ENCODE results near the gene KHSRP.

DNA sequence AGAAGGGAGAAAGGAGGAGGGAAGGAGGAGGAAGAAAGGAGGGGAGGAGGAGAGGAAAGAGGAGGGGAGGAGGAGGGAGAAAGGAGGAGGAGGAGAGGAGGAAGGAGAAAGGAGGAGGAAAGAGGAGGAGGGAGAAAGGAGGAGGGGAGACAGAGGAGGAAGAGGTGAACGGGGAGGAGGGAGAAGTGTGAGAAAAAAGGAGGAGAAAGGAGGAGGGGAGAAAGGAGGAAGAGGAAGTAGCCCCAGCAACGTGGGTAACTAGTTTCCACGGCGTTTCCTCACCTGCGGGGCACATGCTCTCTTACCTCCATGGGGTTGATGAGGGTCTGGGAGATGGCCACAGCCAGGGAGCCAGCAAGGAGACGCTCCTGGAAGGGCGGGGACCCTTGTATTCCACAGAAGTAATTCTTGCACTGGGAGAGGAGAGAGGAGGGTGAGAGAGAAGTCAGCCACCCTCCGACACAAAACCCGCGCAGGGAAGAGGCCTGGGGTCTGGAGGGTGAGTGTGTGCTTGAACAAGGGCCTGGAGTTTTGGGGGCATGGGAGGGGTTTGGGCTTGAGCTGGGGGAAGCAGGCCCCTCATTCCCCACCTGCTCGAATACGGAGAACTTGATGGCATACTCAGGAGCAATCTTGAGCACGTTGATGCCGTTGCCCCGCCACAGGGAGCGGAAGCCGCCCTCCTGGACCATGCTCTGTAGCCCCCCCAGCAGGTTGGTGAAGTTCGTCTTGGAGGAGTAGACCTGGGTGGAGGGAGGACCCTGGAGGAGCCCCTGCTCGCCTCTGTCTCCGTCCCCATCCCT is 5.0 kb upstream of the KHSRP start:
- TF ChIP-seq, protein P1, sequence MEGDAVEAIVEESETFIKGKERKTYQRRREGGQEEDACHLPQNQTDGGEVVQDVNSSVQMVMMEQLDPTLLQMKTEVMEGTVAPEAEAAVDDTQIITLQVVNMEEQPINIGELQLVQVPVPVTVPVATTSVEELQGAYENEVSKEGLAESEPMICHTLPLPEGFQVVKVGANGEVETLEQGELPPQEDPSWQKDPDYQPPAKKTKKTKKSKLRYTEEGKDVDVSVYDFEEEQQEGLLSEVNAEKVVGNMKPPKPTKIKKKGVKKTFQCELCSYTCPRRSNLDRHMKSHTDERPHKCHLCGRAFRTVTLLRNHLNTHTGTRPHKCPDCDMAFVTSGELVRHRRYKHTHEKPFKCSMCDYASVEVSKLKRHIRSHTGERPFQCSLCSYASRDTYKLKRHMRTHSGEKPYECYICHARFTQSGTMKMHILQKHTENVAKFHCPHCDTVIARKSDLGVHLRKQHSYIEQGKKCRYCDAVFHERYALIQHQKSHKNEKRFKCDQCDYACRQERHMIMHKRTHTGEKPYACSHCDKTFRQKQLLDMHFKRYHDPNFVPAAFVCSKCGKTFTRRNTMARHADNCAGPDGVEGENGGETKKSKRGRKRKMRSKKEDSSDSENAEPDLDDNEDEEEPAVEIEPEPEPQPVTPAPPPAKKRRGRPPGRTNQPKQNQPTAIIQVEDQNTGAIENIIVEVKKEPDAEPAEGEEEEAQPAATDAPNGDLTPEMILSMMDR (conservative IDR thresholded peaks at IDR 0.05), result no peak
- no peak for TF ChIP-seq EZH2 (IDR thresholded peaks at IDR 0.05; ENCODE audit: low read depth)
